Measurements from ENCODE around the gene PAX2. TPM values are rescaled to one million over a fixed set of nuclear protein-coding genes. Genes with fewer than 3 reads are reported as not detected.

Gene PAX2
- total RNA-seq, 1 experiment from 2014 or later: not detected

DNA sequence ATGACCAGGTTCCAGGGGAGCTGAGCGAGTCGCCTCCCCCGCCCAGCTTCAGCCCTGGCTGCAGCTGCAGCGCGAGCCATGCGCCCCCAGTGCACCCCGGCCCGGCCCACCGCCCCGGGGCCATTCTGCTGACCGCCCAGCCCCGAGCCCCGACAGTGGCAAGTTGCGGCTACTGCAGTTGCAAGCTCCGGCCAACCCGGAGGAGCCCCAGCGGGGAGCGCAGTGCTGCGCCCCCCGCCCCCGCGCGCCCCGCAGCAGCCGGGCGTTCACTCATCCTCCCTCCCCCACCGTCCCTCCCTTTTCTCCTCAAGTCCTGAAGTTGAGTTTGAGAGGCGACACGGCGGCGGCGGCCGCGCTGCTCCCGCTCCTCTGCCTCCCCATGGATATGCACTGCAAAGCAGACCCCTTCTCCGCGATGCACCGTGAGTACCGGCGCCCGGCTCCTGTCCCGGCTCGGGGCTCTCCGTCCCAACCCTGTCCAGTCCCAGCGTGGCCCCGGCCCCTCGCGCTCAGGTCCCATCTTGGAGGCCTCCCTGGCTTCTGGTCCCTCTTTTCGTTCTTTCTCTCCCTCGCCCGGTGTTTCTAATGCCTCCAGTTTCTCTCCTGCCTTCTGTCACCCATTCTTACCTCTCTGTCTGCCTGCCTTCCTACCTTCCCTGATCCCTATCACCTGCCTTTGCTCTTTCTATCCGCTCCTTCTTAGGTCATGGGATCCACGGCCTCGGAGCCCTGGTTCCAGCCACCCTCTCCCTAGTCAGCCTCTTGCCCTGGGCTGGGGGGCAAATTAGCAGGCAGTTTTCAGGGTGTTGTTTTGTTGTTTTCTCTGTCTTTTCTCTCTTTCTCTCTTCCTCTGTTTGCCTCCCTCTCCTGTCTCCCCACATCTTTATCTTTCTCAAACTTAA is 751 bp downstream of the PAX2 start:
- no TSS peak for BruUV-seq (replicated peaks)
- no peak for DNase-seq (ENCODE audit: low spot score)
- H3K4me3 ChIP-seq (ENCODE audit: low read depth, low read length, poor library complexity, severe bottlenecking): peak overlapping the region; percentile 28
- peaks cover 26% of the 10 kb centered on the region for H3K4me1 ChIP-seq (ENCODE audit: insufficient read depth, low read length, poor library complexity, severe bottlenecking)
- H3K27me3 ChIP-seq (replicated peaks; ENCODE audit: insufficient read depth, low read depth, low read length, poor library complexity): peaks cover 100% of the 10 kb centered on the region
- no peaks in the 10 kb centered on the region for H3K9me3 ChIP-seq (ENCODE audit: low read depth, low read length, poor library complexity, severe bottlenecking)
- H3K36me3 ChIP-seq (ENCODE audit: insufficient read depth, low read length, poor library complexity, severe bottlenecking): no peaks in the 10 kb centered on the region
- intact Hi-C loops (cut with micrococcal nuclease; ENCODE audit: unreplicated experiment): loop anchor here (5.0 kb wide), 1 partner anchor 126 kb away; no protein-coding TSS in a partner anchor
- peak; percentile 98 for TF ChIP-seq EZH2 (IDR thresholded peaks at IDR 0.05; ENCODE audit: borderline replicate concordance, low read depth, low read length, poor library complexity, severe bottlenecking)
- TF ChIP-seq, protein P1, sequence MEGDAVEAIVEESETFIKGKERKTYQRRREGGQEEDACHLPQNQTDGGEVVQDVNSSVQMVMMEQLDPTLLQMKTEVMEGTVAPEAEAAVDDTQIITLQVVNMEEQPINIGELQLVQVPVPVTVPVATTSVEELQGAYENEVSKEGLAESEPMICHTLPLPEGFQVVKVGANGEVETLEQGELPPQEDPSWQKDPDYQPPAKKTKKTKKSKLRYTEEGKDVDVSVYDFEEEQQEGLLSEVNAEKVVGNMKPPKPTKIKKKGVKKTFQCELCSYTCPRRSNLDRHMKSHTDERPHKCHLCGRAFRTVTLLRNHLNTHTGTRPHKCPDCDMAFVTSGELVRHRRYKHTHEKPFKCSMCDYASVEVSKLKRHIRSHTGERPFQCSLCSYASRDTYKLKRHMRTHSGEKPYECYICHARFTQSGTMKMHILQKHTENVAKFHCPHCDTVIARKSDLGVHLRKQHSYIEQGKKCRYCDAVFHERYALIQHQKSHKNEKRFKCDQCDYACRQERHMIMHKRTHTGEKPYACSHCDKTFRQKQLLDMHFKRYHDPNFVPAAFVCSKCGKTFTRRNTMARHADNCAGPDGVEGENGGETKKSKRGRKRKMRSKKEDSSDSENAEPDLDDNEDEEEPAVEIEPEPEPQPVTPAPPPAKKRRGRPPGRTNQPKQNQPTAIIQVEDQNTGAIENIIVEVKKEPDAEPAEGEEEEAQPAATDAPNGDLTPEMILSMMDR (conservative IDR thresholded peaks at IDR 0.05; ENCODE audit: low read depth, low read length): no peak
- H3K27ac ChIP-seq (ENCODE audit: low read depth, low read length, poor library complexity, severe bottlenecking): no peak overlapping the region
- ChIA-PET CTCF (interaction anchor here (2.0 kb wide), 1 partner anchor 184 kb away, joined by 8 read pairs; no protein-coding TSS in a partner anchor), POLR2A (ENCODE audit: low non-redundant PET) (no interaction called here)

DNA sequence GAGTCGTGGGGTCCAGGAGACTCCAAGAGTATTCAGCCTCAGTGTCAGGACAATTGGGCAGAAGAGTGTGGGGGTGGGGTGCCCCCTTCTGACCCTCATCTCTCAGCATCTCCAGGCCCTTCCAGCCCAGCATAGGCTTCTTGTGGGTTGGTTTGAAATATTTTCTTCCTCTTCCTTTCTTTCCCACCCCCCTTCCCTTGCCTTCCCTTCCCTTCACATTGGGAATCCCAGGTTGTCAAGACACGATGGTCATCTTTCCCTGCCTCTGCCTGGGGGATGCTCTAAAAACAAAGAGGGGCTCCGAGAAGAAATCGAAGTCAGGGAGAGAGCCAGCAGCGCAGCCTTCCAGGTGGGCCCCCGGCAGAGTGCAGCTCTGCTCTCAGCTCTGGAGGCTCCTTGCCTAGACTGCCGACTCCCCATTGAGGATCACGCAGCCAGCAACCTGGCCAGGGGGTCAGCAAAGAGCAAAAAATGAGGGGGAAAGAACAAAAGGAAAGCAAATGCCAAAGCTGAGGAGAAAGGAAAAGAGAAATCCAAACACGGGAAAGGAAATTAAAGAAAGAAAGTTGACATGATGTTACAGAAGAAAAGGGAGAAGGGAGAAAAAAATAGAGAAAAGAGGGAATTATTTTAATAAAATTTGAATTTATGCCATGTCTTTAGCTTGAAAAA is 1.5 kb downstream of the PAX2 start:
- DNase-seq (ENCODE audit: low spot score): no peak
- ChIA-PET POLR2A (ENCODE audit: low non-redundant PET) (no interaction called here), CTCF (interaction anchor here (0.6 kb wide), 1 partner anchor 319 kb away, joined by 10 read pairs; no protein-coding TSS in a partner anchor)
- Histone ChIP-seq H3K27me3 (replicated peaks; ENCODE audit: insufficient read depth, low read depth, low read length, poor library complexity) (peaks cover 100% of the 10 kb centered on the region), H3K36me3 (ENCODE audit: insufficient read depth, low read length, poor library complexity, severe bottlenecking) (no peaks in the 10 kb centered on the region), H3K4me3 (ENCODE audit: low read depth, low read length, poor library complexity, severe bottlenecking) (no peak overlapping the region), H3K4me1 (ENCODE audit: insufficient read depth, low read length, poor library complexity, severe bottlenecking) (peaks cover 26% of the 10 kb centered on the region), H3K27ac (ENCODE audit: low read depth, low read length, poor library complexity, severe bottlenecking) (no peak overlapping the region), H3K9me3 (ENCODE audit: low read depth, low read length, poor library complexity, severe bottlenecking) (no peaks in the 10 kb centered on the region)
- intact Hi-C loops (cut with micrococcal nuclease; ENCODE audit: unreplicated experiment): loop anchor here (5.0 kb wide), 1 partner anchor 125 kb away; no protein-coding TSS in a partner anchor
- TF ChIP-seq, protein P1 (conservative IDR thresholded peaks at IDR 0.05; ENCODE audit: low read depth, low read length): no peak
- TF ChIP-seq EZH2 (IDR thresholded peaks at IDR 0.05; ENCODE audit: borderline replicate concordance, low read depth, low read length, poor library complexity, severe bottlenecking): peak; percentile 99
- no TSS peak for BruUV-seq (replicated peaks)

DNA sequence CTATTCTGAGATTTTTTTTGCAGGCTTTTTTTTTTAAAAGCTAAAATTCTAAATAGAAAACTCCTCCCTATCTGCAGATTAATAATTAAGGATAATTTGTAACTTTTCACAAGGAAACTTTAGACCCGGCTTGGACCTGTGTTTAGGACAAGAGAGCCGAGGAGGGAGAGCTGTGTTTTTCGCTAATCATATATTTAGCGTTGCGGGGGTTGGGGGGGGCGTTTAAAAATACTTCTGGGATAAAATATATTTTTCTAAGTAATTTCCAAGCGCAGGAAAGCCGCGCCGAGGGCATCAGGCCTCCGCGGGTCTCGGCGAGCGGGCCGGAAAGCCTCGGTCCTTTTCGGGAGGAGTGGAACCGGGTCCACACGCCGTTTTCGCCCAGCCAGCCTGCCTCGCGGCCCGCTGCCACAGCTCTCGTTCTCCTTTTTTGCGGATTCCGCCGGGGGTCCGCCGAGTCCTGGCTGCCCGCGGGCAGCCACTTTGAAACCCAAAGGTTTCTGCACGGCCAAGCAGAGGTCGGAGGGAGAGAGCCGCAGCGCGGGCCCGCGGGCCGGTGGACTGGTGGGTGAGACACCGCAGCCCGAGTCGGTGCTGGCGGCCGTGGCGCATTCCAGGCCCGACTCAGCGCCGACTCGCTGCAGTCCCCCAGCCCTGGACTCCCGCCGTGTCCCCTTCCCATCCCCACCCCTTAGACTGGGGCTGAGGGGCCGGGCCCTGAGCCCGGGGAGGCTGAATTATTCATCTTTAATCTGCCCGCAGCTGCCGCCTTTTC is 2.3 kb downstream of the PAX2 start:
- H3K4me1 ChIP-seq (ENCODE audit: insufficient read depth, low read length, poor library complexity, severe bottlenecking): peaks cover 26% of the 10 kb centered on the region
- peaks cover 100% of the 10 kb centered on the region for H3K27me3 ChIP-seq (replicated peaks; ENCODE audit: insufficient read depth, low read depth, low read length, poor library complexity)
- ChIA-PET CTCF (interaction anchor here (0.6 kb wide), 1 partner anchor 319 kb away, joined by 10 read pairs; no protein-coding TSS in a partner anchor), POLR2A (ENCODE audit: low non-redundant PET) (no interaction called here)
- no peak overlapping the region for H3K27ac ChIP-seq (ENCODE audit: low read depth, low read length, poor library complexity, severe bottlenecking)
- intact Hi-C loops (cut with micrococcal nuclease; ENCODE audit: unreplicated experiment): loop anchor here (5.0 kb wide), 1 partner anchor 125 kb away; no protein-coding TSS in a partner anchor
- no peaks in the 10 kb centered on the region for H3K9me3 ChIP-seq (ENCODE audit: low read depth, low read length, poor library complexity, severe bottlenecking)
- no peak overlapping the region for H3K4me3 ChIP-seq (ENCODE audit: low read depth, low read length, poor library complexity, severe bottlenecking)
- no TSS peak for BruUV-seq (replicated peaks)
- no peaks in the 10 kb centered on the region for H3K36me3 ChIP-seq (ENCODE audit: insufficient read depth, low read length, poor library complexity, severe bottlenecking)
- DNase-seq (ENCODE audit: low spot score): no peak
- peak; percentile 72 for TF ChIP-seq EZH2 (IDR thresholded peaks at IDR 0.05; ENCODE audit: borderline replicate concordance, low read depth, low read length, poor library complexity, severe bottlenecking)
- TF ChIP-seq, protein P1 (conservative IDR thresholded peaks at IDR 0.05; ENCODE audit: low read depth, low read length): no peak
